Right lobe of liver (tissue), 6 donors: Measurements from ENCODE around the gene ADAMTS4. TPM values are rescaled to one million over a fixed set of nuclear protein-coding genes. Genes with fewer than 3 reads are reported as not detected.

Source experiments
- ATAC-seq, 4 donors: fragments of 200-7000 bp; cut with Tn5 transposase; one replicate each; pipeline ENCODE4 v1.9.1; 2020; ENCODE audit warnings: mild to moderate bottlenecking in 4 of 4, moderate library complexity in 4 of 4
- DNase-seq, 3 donors: peaks; one replicate each; pipeline ENCODE4 v3.0.0-alpha.2; 2020
- H3K27ac ChIP-seq, 3 donors: fragments of 200-600 bp; one replicate each; pipeline ENCODE4 v1.8.0; 2022
- H3K27me3 ChIP-seq, 2 donors: fragments of 200-600 bp; one replicate each; pipeline ENCODE4 v1.8.0; 2022
- H3K36me3 ChIP-seq, 4 donors: fragments of 200-600 bp; sonication (generic) in 1 of 4; one replicate each; pipeline versions ENCODE4 v1.5.1 to v1.8.0; 2017 to 2022; ENCODE audit warnings: control low read depth in 1 of 4
- H3K4me1 ChIP-seq, 4 donors: fragments of 200-600 bp; sonication (generic) in 1 of 4; one replicate each; pipeline versions ENCODE4 v1.5.1 to v1.8.0; 2017 to 2022; ENCODE audit warnings: control low read depth in 1 of 4
- H3K4me3 ChIP-seq, 3 donors: fragments of 200-600 bp; one replicate each; pipeline ENCODE4 v1.8.0; 2022
- H3K9me3 ChIP-seq, 4 donors: fragments of 200-600 bp; sonication (generic) in 1 of 4; one replicate each; pipeline versions ENCODE4 v1.5.1 to v1.8.0; 2017 to 2022; ENCODE audit warnings: control low read depth in 1 of 4
- CTCF ChIP-seq, 4 donors: fragments of 200-600 bp in 3 of 4; fragments of 450-650 bp in 1 of 4; IDR thresholded peaks; one replicate each; pipeline versions ENCODE4 v1.5.1 to v1.8.0; 2016 to 2022; ENCODE audit warnings: antibody characterized with exemption in 4 of 4, mild to moderate bottlenecking in 2 of 4
- POLR2A ChIP-seq: fragments of 450-650 bp; IDR thresholded peaks from one replicate; pipeline ENCODE4 v1.6.1; 2017; ENCODE audit warnings: antibody characterized with exemption, mild to moderate bottlenecking
- WGBS: methylation state at CpG from one replicate; pipeline ENCODE4 v1.1.6; 2018; ENCODE audit warnings: low coverage, low lambda C conversion rate; ENCODE audit not compliant: insufficient coverage; ENCODE audit errors: missing lambda C conversion rate; 5-methylcytosine and 5-hydroxymethylcytosine counted together
- intact Hi-C, 2 donors: fragments of 100-400 bp; cut with DNase I; formaldehyde crosslinking; loops; one replicate each; pipeline versions ENCODE4 v1.11.2 to v1.14.1; 2022
- microRNA-seq, 2 donors: library from miRNA; unstranded; fragments of <30 nt; microRNA quantifications; one replicate each; pipeline ENCODE4, GENCODE V29; 2019 to 2020
- small RNA-seq, 2 experiments: library from RNA; depleted of rRNA; stranded (forward); fragments of <200 nt; gene quantifications; one replicate each; pipeline ENCODE3, GENCODE V24; 2016
- total RNA-seq, 6 experiments: library from RNA; depleted of rRNA in 2 of 6; stranded (reverse); fragments of >200 nt in 2 of 6; fragmentation: NEBNext Ultra II Directional in 3 of 6; extraction: Animal tissue kit (Norgen Biotek cat#: 25700) in 3 of 6; gene quantifications; one replicate each; pipeline versions ENCODE4 v1.1.0 to v1.2.4, GENCODE V29; 2016 to 2023
- donor health status: DM: no; HTN: yes; CAD: no.
- donor health status: DM: no; HTN: no; CAD: no.
- donor health status: DM: no; HTN: no; CAD: no.
- donor health status: DM: no; HTN: yes; CAD: no.
- donor health status: DM: no; HTN: yes; CAD: no.

Gene ADAMTS4
- total RNA-seq, 6 experiments from 2014 or later, result 0.29 to 11.0 (median 2.1) TPM

- peaks cover 0 to 5% (median 1%) of the 10 kb centered on the region in 4 donors for H3K4me1 ChIP-seq
- H3K4me3 ChIP-seq, result no peak overlapping the region
- no peaks in the 10 kb centered on the region for H3K27me3 ChIP-seq
- no peaks in the 10 kb centered on the region for H3K9me3 ChIP-seq
- 73% methylated on average over 1 of the region's 1 CpG for WGBS
- TF ChIP-seq POLR2A (no peak), CTCF (IDR thresholded peaks at IDR 0.05) (no peak)
- intact Hi-C loops, result no loop called here
- ATAC-seq (peak in 1 of 4 donors; percentile 23), DNase-seq (no peak)
- no peaks in the 10 kb centered on the region for H3K36me3 ChIP-seq
- no peak overlapping the region for H3K27ac ChIP-seq
These were observed 60.4 kb downstream of the ADAMTS4 start for GRCh38 chr1:161138431-161138830.

DNA sequence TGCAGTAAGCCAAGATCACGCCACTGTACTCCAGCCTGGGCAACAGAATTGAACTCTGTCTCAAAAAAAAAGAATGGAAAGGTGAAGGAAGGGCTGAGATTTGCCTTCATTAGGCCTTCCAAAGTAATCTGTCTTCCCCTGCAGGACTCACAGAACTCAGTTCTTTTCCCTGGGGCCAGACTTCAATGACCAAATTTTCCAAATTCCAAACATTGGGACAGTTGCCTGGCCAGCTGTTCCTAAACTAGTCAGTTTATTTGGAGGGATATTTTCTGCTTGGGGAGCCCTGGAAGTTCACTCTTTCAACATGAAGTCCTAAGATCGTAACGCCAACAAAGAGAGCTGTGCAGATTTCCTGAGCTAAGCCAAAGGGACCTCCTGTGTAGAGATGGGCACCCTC is 61.0 kb downstream of the ADAMTS4 start:
- Histone ChIP-seq H3K36me3 (no peaks in the 10 kb centered on the region), H3K4me3 (no peak overlapping the region), H3K9me3 (no peaks in the 10 kb centered on the region), H3K4me1 (peaks cover 0 to 7% (median 2%) of the 10 kb centered on the region in 4 donors), H3K27me3 (no peaks in the 10 kb centered on the region), H3K27ac (no peak overlapping the region)
- 71% methylated on average over 3 of the region's 3 CpGs for WGBS
- no peak for ATAC-seq
- intact Hi-C loops, result no loop called here
- TF ChIP-seq POLR2A (no peak), CTCF (IDR thresholded peaks at IDR 0.05) (no peak)
- no peak for DNase-seq

Small RNA genes lying within 50 kb of the gene (microRNA-seq; reads per million reads assigned to microRNA genes)
- 0.58 to 1.9 reads per million in 2 donors for gene MIR5187

Small RNA genes lying within 50 kb of the gene (small RNA-seq; reads per million reads assigned to genes)
- 0 reads per million in 2 experiments for gene RF01225

Other genes with a start within 250 kb of the ADAMTS4 start
- under 1 TPM in 3 of 6 experiments, not detected in 3; 0.29 to 0.33 (median 0.32) TPM for gene ITLN2, start 244.2 kb downstream of the ADAMTS4 start, total RNA-seq
- gene F11R, start 177.9 kb downstream of the ADAMTS4 start, total RNA-seq, result 100 to 1,000 TPM in 1 of 6 experiments, 10 to 100 TPM in 5; 48.3 to 119 (median 65.3) TPM
- gene TSTD1, start 160.1 kb downstream of the ADAMTS4 start, total RNA-seq, result 10 to 100 TPM; 16.3 to 60.8 (median 28.3) TPM
- 10 to 100 TPM; 25.5 to 34.3 (median 28.1) TPM for gene USF1, start 153.1 kb downstream of the ADAMTS4 start, total RNA-seq
- gene ARHGAP30, start 129.2 kb downstream of the ADAMTS4 start, total RNA-seq, result 1 to 10 TPM; 2.8 to 7.4 (median 3.6) TPM
- gene NECTIN4, start 109.5 kb downstream of the ADAMTS4 start, total RNA-seq, result not detected
- gene KLHDC9, start 100.7 kb downstream of the ADAMTS4 start, total RNA-seq, result 1 to 10 TPM; 1.4 to 6.8 (median 2.9) TPM
- 10 to 100 TPM; 16.6 to 37.5 (median 25.8) TPM for gene PFDN2, start 81.0 kb downstream of the ADAMTS4 start, total RNA-seq
- 10 to 100 TPM; 36.9 to 67.8 (median 45.8) TPM for gene NIT1, start 80.9 kb downstream of the ADAMTS4 start, total RNA-seq
- gene DEDD, start 66.4 kb downstream of the ADAMTS4 start, total RNA-seq, result 10 to 100 TPM; 13.8 to 22.0 (median 16.6) TPM
- 10 to 100 TPM; 24.6 to 37.7 (median 35.3) TPM for gene UFC1, start 45.1 kb downstream of the ADAMTS4 start, total RNA-seq
- 10 to 100 TPM in 1 of 6 experiments, 1 to 10 TPM in 5; 6.9 to 11.1 (median 8.8) TPM for gene USP21, start 39.6 kb downstream of the ADAMTS4 start, total RNA-seq
- 10 to 100 TPM in 1 of 6 experiments, 1 to 10 TPM in 5; 7.6 to 14.3 (median 9.5) TPM for gene PPOX, start 32.6 kb downstream of the ADAMTS4 start, total RNA-seq
- gene B4GALT3, start 21.5 kb downstream of the ADAMTS4 start, total RNA-seq, result 10 to 100 TPM; 10.9 to 21.1 (median 13.1) TPM
- gene NDUFS2, start 3.3 kb upstream of the ADAMTS4 start, total RNA-seq, result 100 to 1,000 TPM in 5 of 6 experiments, 10 to 100 TPM in 1; 91.1 to 157 (median 107) TPM
- 10 to 100 TPM; 11.5 to 54.0 (median 19.0) TPM for gene FCER1G, start 16.2 kb upstream of the ADAMTS4 start, total RNA-seq
- gene APOA2, start 24.6 kb upstream of the ADAMTS4 start, total RNA-seq, result over 10,000 TPM in 2 of 6 experiments, 1,000 to 10,000 TPM in 4; 3,802 to 16,527 (median 7,524) TPM
- 10 to 100 TPM in 3 of 6 experiments, 1 to 10 TPM in 3; 4.3 to 18.5 (median 8.1) TPM for gene TOMM40L, start 27.0 kb upstream of the ADAMTS4 start, total RNA-seq
- gene NR1I3, start 39.1 kb upstream of the ADAMTS4 start, total RNA-seq, result 100 to 1,000 TPM in 3 of 6 experiments, 10 to 100 TPM in 3; 24.1 to 169 (median 85.7) TPM
- 1 to 10 TPM; 1.3 to 6.0 (median 2.9) TPM for gene PCP4L1, start 59.7 kb upstream of the ADAMTS4 start, total RNA-seq
- gene MPZ, start 110.9 kb upstream of the ADAMTS4 start, total RNA-seq, result 10 to 100 TPM in 1 of 6 experiments, 1 to 10 TPM in 5; 2.1 to 14.3 (median 6.5) TPM
- 100 to 1,000 TPM; 167 to 282 (median 235) TPM for gene SDHC, start 115.3 kb upstream of the ADAMTS4 start, total RNA-seq
- gene CFAP126, start 168.8 kb upstream of the ADAMTS4 start, total RNA-seq, result not detected